HTR-8/SVneo (cell line): ENCODE results near the gene SPINK2.

ENCODE experiments used
- DNase-seq: peaks from one replicate; pipeline ENCODE4 v3.0.0; 2011; ENCODE audit warnings: low spot score, mixed read lengths; ENCODE audit not compliant: insufficient read length
- FAIRE-seq: peaks from 2 replicates; lab custom pipeline; 2011; peaks lifted over from hg19 to GRCh38; lab: Jason Lieb, UNC

The SPINK2 gene

GRCh38 chr4:56821381-56822243, at the start of gene SPINK2:
Gene SPINK2 (minus strand): TSS chr4:56821701. CDS start chr4:56821662, 39 bp downstream.
- DNase-seq (peak; percentile 57), FAIRE-seq (no peak)

DNA sequence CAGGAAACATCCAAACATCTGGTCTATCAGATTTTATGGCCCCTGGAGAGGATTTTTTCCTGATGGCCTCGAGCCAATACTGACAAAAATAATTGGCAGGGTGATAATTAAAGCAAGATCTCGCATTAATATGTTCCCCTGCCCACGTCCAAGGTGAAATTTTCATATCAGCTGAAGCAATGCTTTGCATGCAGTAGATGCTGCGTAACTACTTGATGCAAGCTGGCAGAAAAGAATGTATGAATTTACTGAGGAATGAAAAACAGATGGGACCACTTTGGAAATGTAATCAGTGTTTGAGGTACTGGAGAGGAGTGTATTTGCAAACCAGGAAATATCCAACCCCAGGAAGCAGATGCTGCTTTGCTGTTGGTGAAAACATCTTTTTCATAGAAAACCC, 49.4 kb upstream of the SPINK2 start:
- DNase-seq: no peak
- no peak for FAIRE-seq

DNA sequence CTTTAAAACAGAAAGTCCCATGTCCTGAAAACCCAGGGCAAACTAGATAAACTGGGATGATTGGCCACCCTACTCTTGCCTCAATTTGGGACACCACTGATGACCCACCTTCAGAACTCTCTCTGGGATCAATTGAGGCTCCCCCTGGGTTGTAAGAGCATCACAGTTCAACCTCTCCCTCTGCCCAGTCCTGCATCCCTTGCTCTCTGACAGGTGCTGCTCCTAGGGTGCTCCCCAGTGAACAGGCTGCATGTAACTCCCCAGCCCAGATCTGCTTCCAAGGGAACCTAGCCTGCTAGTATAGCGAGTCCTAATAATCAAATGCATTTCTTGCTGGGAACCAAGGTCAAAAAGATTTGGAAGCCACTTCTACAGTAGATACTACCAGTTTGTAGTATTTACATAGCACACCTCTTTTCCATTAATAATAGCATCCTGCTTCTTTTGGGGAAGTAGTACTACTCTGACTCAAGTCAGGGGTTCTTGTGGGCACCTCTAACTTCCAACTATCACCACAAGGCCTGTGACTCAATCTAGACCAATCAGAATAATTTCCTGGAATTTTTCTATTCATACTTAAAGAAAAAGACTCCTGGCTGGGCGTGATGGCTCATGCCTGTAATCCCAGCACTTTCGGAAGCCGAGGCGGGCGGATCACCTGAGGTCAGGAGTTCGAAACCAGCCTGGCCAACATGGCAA, 42.1 kb upstream of the SPINK2 start:
- DNase-seq (no peak), FAIRE-seq (no peak)

GRCh38 chr4:56861360-56861759, 39.9 kb upstream of the SPINK2 start:
- FAIRE-seq: no peak
- no peak for DNase-seq

DNA sequence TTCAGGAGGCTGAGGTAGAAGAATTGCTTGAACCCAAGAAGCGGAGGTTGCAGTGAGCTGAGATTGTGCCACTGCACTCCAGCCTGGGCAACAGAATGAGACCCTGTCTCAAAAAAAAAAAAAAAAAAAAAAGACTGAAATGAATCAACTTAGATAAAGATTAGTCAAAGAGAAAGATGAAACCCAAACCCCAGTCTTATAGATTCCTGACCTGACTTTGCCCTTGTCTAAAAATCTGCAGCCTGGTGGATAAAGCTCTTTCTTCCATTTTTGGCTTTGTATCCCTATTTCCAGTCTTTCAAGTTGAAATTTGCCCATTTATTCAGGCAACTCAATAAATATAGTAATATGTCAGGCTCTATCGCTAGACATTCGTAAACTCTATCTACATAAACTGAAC, 39.3 kb upstream of the SPINK2 start:
- FAIRE-seq (no peak), DNase-seq (no peak)

DNA sequence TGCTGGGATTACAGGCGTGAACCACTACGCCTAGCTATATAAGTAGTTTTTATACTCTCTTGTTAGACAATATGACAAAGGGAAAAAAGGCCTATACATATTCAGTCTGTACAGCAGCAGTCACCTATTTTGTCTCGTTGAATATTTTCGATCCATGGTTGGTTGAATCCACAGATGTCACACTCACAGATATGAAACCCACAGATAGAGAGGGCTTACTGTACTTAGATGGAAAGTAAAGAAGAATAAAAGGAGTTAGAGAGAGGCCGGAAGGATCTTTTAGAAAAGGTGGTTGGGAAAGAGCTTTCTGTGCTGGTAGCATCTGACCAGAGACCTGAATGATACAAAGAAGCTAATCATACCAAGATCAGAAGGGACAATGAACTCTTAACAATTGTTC, 38.3 kb upstream of the SPINK2 start:
- DNase-seq: no peak
- FAIRE-seq: no peak

- no peak for DNase-seq
- FAIRE-seq: no peak
Observed at GRCh38 chr4:56857601-56858309, 36.3 kb upstream of the SPINK2 start.

DNA sequence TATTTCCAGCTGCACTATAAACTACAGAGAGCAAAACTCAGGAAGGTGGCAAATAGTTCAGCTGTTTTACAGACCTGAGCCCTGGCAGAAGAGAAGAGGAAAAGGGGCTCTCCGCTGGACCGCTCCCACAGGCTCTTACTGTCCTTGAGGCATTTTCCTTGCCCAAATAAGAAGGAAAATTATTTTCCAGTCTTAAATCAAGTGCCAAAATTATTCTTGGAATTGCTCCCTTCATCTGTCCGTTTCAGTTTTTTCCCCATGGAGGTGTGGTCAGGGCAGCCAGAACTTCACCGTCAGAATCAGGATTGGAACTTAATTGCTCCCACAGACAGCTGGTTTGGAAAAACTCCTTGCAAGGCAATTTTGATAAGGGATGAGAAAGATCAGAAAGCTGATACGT, 35.2 kb upstream of the SPINK2 start:
- FAIRE-seq (no peak), DNase-seq (no peak)

- DNase-seq (no peak), FAIRE-seq (no peak)
Observed at GRCh38 chr4:56850910-56851309, 29.4 kb upstream of the SPINK2 start.

- no peak for FAIRE-seq
- no peak for DNase-seq
Observed at GRCh38 chr4:56844802-56845580, 23.5 kb upstream of the SPINK2 start.

GRCh38 chr4:56843421-56843899, 22.0 kb upstream of the SPINK2 start:
- no peak for FAIRE-seq
- DNase-seq: no peak

GRCh38 chr4:56840559-56840958, 19.1 kb upstream of the SPINK2 start:
- FAIRE-seq: no peak
- no peak for DNase-seq

DNA sequence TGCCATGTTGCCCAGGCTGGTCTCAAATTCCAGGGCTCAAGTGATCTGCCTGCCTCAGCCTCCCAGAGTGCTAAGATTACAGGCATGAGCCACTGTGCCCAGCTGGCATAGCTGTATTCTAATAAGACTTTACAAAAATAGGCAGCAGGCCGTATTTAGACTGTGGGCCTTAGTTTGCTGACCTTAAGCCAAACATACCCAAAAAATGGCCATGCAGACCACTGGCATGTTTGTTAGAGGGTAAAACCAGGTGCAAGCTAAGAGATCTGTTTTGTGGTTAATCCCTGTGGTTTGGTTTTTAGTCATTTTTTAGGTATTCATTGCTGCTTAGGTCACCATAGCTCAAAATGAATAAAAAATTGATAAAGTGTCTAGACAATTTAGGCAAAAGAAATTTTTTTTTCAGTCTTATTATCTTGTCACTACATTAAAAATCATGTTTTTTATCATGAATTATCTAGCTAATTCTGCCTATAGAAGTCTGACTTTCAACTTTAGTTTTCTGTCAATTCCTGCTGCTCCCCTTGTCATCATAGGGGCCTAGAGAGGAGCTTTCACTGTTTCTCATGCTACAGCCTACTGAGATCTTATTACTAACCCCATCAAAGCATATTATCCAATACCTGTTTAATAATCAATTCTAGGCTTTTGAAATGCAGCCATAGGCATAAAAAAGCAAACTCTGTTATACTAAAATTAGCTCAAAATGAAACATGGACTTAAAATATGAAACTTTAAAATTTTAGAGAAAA, 7.5 kb upstream of the SPINK2 start:
- DNase-seq: no peak
- FAIRE-seq: no peak

GRCh38 chr4:56823933-56824600, 2.6 kb upstream of the SPINK2 start:
- FAIRE-seq: no peak
- DNase-seq: no peak

DNA sequence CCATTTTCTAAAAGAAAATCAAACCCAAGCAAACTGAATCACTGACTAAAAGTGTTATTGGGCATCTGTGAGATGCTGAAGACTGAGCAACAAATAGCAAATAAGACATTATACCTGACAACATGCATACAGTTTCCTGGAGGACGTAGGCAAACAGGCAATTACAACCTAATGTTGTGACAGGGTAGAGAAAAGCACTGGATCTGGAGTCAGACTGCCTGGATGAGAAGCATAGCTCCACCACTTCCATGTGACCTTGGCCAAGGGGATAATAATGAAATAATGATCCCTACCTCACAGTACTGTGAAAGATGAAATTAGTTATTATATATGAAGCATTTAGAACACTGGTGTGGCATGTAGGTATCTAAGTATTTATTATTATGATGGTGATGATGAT, 2.7 kb downstream of the SPINK2 start:
- FAIRE-seq (no peak), DNase-seq (no peak)

DNA sequence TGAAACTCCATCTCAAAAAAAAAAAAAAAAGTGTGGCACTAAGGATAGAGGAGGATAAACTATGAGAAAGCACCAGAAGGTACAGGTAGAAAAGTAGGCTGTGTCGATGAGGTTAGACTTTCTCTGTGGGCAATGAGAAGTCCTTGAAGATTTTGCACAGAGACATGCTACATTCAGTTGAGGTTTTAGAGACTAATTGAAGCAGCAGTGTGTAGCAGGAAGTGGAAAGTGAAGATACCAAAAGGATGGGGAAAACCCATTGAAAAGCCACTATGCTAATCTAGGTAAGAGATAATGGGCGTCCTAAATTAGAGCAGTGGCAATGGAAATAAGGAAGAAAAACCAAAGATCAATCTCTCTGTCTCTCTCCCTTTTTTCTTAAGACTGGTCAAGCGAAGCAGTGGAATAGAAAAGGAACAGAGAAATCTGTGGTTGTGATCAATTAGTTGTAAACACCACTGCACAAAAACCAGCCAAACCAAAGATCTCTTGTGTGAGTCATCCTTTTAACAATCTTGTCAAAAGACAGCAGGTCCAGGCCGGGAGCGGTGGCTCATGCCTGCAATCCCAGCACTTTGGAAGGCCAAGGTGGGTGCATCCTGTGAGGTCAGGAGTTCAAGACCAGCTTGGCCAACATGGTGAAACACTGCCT, 3.5 kb downstream of the SPINK2 start:
- no peak for DNase-seq
- no peak for FAIRE-seq

DNA sequence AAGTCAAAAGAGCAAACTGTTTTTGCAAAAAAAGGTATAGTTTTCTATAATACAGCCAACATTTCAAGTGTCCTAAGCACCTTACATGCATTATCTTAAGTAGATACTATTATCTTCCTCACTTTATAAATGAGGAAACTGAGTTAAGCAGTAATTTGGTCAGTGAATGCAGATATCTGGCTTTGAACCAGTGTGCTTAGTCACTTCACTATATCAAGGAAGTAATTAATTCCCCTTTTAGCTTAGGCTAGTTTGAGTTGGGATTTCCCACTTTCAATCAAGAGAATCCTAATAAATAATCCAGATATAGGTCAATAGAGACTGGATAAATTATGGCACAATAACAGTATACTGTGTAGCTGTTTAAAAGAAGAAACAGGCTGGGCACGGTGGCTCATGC, 14.8 kb downstream of the SPINK2 start:
- DNase-seq (no peak), FAIRE-seq (no peak)

DNA sequence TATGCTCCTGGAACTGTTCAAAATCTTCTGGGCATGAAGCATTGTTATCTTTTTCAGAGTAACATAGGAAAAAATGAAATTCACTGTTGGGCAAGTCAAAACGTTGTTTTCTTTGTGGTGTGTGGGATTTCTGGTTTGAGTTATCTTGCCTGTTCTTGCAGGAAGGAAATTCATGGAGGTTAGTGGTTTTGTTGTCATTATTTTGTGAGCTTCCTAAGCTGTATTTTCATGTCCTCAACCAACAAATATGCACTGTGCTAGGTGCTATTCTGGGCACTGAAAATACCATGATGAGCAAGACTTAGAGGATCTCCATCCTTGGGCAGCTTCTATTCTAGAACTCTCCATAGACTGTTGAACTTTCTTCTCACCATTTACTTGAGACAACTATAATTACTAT, 16.9 kb downstream of the SPINK2 start:
- DNase-seq: no peak
- no peak for FAIRE-seq
